Activated CD8-positive, alpha-beta memory T cell treated with anti-CD3 and anti-CD28 coated beads for 1 hour (primary cell): ENCODE measurements around the gene MAPK1IP1L.

ENCODE experiments used
- DNase-seq, 2 donors: peaks; one replicate each; pipeline ENCODE4 v3.0.0-alpha.2; 2020; ENCODE audit warnings: low read depth in 1 of 2; ENCODE audit errors: extremely low read depth in 1 of 2

MAPK1IP1L gene

DNA sequence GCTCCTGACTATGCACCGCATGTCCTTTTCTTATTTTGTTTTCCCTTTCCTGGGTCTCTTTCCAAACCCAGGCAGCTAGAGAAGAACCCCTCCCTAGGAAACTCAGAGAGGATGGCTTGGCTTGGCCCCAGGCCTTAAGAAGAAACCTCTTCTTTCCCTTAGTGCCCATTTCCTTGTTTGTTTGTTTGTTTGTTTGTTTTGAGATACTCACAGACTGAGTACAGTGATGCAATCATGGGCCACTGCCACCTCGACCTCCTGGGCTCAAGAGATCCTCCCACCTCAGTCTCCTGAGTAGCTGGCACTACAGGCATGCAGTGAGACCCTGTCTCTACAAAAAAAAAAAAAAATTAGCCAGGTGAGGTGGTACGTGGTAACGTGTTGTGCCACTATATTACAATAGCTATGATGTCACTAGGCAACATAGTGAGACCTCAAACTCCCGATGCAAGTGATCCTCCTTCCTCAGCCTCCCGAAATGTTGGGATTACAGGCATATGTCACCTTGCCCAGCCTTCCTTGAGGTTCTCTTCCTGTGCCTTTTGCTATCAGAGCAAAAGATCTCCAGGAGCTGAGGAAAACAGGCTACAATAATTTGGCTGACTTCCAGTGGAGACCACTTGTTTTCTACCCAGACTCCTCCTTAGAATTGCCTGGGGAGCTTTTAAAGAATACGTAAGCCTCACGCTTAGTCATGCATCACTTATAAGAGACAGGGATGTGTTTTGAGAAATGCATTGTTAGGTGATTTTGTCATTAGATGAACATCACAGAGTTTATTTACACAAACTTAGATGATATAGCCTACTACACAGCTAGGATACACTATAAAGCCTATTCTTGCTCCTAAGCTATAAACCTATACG, 43.1 kb downstream of the MAPK1IP1L start:
- DNase-seq: no peak

DNA sequence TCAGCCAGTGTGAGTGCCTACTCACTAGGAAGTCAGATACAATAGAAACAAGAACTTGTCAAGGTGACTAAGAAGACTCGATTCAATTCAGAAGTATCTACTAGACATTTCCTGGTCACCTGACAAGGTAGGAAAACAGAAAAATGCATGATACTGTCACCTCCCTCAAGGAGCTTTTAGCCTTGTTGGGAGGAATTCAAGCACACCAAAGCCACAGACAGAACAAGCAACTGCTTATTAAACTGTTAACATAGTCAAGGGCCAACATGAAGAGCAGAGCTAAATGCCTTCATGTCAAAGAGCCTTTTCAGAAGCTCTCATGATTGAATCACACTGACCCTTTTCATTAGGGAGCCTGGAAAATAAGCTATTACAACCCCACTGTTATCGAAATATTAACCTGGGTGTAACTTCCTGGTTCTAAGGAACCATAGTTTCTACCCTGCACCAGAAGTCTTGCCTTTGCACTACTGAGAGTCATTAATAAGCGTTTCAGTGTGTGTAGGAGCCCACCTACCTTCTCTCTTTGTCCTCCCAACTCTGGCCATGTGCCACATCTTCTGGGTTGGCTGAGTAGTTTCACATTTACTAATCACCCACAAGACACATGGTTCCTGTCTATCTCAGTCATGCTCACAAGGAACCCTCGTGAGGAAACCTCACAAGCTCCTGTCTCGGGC, 46.6 kb downstream of the MAPK1IP1L start:
- no peak for DNase-seq

DNA sequence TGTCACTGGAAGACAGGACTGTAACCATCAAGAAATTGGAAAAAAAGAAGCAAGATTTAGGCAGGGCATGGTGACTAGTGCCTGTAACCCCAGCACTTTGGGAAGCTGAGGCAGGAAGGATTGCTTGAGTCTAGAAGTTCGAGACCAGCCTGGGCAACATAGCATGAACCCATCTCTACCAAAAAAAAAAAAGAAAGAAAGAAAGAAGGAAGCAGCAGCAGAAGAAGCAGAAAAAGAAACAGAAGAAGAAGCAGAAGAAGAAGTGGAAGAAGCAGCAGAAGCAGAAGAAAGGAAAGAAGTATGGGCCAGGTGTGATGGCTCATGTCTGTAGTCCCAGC, 47.1 kb downstream of the MAPK1IP1L start:
- DNase-seq: no peak

DNA sequence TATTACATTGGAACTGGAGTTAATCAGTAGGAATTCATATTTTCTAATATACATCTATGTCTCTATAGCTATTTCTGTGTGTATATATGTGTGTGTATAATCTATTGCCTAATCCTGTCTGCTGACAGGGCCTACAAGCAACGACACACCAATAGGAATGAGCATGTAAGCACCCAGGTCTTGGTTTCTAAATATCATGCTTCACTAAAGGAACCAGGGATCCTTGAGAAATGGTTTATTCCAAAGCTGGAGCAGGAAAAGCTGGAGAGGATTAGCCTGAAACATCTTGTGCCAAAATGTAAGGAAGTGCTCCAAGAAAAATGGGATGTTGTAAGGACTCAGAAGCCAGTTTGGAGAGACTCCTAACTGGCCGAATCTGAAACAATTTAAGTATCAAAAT, 48.3 kb downstream of the MAPK1IP1L start:
- no peak for DNase-seq

DNA sequence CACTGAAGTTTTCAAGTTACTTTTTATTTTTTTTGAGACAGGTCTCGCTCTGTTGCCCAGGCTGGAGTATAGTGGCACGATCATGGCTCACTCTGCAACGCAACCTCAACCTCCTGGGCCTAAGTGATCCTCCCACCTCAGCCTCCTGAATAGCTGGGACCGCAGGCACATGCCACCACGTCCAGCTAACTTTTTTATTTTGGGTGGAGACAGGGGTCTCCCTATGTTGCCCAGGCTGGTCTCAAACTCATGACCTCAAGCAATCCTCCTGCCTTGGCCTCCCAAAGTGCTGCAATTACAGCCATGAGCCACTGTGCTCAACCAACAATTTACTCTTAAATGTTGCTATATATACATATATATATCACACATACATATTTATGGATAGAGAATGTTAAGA, 50.3 kb downstream of the MAPK1IP1L start:
- DNase-seq: no peak

DNA sequence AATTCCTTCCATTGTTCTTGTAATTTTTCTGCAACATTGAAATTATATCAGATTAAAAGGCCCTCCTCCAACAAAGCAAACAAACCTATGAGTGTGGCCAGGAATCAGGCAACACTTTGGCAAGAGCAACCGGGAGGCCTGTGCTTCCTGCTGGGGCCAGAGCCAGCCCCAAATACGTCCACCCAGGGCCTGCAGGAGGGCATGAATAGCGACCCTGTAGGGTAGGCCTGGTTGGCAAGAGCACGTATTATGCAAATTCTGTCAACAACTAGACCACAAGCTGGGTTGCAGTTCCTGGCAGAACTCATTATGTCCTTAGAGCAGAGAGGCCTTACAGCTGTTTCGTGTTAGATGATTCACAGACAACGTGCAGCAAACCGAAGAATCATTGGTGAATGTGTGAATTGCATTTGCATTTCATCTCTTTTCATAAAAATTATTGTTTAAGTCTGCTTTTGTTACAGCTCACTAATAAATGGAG, 50.7 kb downstream of the MAPK1IP1L start:
- DNase-seq: no peak

DNA sequence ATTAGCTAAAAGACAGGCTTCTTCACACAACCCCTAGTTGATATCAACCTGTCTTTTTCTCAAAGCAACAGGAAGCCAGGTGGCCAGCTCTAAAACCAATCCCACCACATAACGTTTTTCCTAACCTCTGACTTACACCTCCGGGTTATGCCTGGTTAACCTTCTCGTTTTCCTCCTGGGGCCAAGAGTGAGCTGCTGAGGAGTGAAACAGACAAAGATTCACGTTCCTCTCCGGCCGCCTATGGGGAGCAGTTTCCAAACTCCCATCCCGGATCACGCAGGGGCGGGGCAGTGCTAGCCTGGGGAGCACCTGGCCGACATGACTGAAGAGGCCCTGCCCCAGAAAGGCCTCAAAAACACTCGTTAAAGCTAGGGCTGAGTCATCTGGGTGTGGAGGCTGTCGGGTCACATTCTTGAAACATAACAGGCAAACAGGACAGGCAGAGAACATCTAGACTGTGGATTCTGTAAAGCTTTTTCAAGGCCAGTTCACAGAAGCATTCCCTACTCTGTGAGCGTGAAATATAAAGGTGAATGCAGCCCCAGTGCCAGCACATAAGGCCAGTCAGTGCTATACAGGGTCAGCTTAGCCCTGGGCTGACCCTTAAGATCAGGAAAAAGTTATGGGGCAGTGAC, 51.7 kb downstream of the MAPK1IP1L start:
- peak; percentile 17 to 22 for DNase-seq

DNA sequence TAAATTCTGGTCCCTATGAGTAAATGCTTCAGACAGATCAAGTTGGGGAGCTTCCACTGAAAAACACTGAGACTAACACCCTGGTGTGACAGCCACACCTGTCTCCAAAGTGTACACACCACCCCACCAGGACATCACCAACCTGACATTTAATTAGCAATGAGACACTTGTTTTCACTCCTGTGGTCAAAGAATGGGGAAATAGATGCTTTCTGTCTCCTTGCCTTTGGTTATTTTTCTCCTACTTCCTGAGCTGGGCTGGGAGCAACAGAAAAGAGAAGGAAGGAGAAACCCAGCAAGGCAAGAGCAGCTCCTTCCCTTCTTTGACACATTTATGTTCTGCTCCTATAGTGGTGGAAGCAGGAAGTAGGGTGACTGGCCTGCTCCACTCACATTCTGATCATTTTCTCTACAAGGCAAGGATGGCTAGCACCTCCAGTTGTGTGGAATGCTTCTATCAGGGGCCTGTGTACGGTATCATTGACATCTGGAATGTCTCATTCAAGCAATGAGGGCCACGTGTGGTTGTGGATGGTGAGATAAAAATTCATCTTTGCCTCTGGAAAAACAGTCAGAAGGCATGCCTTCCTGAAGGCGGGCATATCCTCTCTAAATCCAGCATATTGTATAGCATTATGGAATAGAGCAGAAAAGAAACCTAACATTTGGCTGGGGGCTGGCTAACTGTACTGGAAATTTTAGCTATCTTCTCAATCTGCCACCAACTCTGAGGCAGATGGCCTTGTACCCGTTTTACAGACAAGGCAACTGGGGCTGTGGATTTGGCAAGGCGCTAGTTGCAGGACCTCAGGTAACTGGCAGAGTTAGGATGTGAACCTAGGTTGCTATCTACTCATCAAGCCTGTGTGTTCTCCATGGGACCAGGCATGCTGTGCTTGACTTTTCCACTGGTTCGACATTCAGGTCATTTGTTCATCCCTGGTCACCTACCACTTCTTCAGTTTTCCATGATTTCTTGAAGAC, 52.8 kb downstream of the MAPK1IP1L start:
- no peak for DNase-seq

DNA sequence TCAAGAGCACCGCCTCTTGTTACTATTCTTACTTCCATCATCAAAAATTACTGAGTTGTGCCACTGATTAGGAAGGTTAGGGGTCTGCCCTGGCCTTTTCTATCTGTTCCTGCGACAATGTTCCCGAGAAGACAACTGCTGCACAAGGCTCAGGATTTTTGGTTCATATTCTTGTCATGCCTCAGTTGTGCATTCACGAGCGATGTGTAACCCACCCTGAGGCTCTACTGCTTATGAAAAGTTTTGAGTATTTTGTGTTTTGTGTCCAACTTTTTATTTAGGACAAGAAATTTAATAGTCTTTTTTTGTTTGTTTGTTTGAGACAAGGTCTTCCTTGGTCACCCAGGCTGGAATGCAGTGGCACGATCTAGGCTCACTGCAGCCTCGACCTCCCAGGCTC, 54.5 kb downstream of the MAPK1IP1L start:
- no peak for DNase-seq

DNA sequence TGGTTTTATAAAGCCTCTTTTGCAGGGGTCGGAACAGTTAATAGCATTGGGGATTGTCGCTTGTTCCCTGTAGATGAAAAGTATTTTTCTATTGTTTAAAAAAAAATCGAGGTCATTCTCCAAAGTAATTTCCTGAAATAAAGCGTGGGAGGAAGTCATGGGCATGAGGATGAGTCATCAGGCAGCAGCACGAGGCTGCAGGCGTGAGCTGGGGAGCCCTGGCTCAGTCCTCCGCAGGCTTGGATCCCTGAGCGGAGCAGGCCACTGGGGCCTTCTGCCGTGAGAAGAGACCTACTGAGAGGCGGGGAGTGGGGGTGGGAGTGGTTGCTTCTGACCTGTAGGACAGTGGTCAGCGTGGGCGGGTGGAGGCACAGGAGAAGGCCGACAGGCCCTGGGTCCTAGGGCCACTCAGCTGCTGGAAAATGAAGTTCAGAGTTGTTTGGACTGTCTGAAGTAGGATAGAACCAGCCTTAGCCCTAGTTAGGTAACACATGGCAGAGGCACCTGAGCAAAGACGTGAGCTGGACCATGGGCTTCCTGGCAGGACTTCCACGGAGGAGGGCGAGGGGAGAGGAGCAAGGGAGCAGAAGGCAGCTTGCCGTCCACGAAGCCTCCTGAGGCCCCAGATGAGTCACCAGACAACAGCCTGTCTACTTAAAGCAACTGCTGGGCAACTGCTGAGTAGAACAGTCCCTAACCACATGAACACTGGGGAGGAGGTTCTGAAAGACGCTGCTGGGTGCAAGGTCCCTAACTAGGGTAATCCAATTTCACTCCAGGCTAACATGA, 56.5 kb downstream of the MAPK1IP1L start:
- DNase-seq: no peak

DNA sequence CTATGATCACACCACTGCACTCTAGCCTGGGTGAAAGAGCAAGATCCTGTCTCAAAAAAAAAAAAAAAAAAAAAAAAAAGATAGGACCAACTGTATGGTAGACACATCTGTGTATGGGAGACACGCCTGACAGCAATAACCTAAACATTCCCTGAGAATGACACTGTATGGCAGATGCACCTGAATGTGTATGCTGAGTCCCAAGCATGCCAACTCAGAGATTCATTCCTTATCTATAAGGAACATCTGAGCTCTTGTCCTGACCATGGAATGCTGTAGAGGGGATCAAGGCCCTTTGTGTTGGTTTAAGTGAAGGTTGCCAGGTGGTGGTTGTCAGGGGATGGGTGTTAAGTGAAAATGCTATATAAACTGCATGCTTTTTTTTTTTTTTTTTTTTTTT, 58.4 kb downstream of the MAPK1IP1L start:
- no peak for DNase-seq

DNA sequence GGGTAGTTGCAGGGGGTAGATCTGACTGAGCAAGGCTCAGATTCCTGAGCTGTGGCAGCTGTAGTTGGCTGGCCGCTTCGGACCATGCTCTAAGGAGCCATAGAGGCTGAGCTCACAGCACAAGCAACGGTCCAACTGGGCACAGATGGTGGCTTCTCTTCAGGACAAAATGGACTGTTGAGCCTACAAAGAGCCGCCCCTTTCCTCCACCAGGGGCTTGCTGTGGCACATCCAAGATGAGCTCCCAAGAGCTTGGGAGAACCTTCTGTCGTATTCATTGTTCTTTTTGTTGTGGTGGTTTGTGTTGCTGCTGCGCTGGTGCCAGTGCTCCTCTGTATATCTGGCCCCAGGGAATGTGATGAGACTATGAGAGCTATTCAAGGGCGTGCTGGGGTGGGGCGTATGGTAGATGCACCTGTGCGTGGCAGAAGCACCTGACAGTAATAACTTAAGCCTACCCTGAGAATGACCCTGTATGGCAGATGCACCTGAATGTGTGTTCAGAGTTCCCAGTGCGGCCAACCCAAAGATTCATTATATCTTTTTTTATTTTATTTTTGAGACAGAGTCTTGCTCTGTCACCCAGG, 59.8 kb downstream of the MAPK1IP1L start:
- DNase-seq: no peak

DNA sequence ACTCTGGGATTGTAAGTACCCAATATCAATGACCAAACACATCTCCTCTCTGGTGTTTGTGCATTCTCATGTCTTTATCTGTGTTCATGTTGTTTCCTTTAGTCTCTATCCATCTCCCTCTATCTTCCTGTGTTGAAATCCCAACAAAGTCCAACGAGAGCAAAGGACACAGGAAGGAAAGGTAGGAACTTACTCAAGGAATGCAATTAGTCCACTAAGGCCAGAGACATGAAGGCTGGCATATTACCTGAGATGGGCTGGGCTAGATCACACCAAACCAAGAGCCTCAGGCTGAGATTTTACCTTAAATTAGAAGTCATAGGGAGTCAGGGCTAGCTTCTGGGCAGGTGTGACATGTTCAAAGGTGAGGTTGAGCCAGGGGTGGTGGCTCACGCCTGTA, 63.3 kb downstream of the MAPK1IP1L start:
- no peak for DNase-seq

DNA sequence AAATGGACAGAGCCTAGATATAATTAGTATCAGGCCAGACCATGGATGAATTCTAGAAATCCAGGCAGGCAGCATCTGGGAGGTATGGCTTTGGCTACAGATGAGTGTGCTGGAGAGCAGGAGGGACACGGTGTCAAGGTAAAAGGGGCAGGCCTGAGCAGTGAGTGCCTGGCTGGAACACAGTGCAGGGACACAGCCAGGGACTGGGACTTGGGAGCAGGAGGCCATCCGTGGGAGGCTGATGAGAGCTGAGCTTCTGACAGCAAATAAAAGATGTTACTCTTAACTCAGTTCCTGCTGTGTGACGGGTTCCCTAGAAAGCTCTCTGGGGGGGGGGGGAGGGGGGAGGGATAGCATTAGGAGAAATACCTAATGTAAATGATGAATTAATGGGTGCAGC, 64.0 kb downstream of the MAPK1IP1L start:
- DNase-seq: no peak

DNA sequence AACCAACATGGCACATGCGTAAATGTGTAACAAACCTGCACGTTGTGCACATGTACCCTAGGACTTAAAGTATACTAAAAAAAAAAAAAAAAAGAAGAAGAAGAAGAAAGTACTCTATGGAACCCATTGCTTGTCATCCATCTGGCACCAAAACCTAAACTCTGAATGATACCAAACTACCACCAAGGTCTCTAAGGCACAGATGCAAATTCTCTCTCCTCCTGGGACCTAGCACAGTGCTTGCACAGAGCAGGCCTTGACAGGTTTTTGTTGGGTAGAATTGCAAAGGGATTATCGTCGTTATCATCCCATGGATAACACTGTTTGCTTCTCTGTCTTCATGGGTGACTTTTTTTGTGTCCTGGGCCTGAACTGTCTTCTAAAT, 64.4 kb downstream of the MAPK1IP1L start:
- no peak for DNase-seq

DNA sequence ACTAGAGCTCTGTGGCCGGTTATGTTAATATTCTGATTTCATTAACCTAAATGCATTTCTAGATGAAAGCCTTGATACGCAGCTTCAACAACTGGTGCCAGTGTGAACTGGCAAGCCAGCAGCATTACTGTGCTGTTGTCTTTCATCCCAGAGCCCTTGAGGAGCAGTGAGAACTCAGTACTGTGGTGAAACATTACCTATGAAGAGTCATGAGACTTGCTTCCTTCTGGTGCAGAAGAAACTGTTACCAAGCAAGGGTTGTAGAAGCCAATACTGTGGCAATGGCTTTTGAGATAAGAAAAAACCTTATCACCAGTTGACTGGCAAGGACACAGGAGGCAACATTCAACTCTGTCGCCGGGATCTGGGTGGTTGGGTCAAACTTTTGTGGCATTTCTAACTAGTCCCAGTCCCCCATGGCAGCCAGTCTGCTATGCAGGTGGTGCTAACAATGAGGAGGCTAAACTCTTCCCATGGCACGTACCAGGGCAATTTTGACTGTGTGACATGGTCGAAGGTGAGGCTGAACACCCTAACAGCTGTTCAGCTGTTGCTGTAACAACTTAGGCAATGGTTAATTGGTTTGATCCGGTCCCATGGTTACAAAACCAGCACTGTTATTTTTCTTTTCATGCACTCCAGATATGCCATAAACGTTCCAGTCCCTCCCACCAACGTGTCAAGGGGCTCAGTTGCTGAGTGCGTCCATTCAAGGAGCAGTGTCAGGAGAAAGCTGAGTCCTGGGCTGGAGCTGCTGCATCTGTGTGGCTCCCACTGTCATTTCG, 65.0 kb downstream of the MAPK1IP1L start:
- no peak for DNase-seq

DNA sequence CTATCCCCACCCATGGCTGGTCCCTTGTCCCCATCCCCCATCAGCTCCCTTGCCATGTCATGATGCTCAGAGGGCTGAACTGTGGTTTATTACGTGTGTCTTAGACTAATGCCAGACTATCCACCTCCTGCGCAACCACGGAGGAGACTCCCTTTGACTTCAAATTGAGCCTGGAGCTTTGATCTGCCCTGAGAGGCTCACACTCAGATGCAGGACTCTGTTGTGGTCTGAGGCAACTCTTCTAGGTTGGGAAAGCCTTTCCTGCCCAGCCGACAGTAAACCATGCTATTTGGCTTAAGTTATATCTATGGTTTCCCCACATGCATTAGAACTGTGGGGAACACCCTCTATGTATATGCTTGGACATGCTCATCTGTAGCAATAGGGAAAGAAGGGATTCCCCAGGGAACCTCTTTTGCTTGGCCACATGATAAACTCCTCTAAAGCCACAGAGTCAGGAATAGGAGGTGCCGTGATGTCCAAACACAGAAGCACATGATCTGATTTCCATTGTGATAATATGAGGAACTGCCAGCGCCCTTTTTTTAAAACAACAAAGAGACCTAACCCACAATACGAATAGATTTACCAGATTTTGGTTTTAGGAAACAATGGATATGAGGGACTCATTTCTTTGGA, 66.5 kb downstream of the MAPK1IP1L start:
- no peak for DNase-seq

DNA sequence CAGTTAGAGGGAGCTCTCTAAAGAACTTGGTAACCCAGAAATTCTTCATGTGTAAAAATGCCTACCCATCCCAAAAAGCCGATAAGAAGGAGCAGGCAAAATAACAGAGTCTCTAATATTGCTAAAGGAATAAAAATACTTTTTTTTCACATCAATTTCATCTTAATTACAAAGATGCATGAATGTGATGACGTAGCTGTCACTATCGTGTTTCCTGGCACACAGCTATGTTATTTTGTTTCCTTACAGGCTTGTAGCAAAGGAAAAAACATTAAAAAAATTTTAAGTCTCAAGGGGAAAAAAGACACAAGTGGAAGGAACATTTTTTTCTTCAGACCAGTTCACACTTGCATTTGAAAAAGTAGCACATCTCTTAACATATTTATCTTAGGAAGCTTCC, 67.3 kb downstream of the MAPK1IP1L start:
- no peak for DNase-seq
